Measurements from ENCODE around the gene MYO1A.

DNA sequence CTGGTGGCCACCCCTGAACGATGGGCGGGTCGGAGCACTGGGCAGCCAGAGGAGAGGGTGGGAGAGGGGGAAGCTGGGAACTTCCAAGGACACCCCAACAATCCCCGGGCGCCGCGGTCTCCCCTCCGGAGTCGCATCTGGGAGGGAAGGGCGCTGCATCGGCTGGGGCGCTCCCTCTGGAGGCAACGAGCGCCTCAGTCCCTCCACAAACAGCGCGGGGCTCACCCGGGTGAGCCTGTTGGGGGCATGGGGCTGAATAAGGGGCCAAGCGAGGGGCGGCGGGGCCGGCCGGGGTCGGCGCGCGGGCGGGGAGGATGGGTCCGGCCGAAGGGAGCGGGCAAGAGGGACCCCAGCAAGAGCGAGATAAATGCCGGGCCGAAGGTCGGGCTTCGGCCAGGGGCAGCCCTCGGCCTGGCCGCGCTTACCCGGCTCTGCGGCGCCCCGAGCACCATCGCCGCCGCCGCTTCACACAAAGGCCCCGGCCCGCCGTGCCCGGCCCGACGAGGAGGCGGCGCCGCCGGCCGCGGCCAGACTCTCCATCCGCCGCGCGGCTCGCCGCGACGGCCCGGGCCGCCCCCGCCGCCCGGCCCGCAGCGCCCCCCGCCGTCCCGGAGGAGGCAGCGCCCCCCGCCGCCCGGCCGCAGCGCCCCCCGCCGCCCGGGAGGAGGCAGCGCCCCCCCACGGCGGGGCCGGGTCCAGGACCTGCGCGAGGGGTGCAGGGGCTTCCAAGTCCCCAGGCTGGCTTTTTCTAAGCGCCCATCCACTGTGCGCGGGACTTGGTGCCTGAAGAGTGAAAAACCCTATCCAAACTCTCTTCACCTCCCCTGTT, 43.7 kb downstream of the MYO1A start, which contains the start of gene ZBTB39:
- TF ChIP-seq, protein P1, sequence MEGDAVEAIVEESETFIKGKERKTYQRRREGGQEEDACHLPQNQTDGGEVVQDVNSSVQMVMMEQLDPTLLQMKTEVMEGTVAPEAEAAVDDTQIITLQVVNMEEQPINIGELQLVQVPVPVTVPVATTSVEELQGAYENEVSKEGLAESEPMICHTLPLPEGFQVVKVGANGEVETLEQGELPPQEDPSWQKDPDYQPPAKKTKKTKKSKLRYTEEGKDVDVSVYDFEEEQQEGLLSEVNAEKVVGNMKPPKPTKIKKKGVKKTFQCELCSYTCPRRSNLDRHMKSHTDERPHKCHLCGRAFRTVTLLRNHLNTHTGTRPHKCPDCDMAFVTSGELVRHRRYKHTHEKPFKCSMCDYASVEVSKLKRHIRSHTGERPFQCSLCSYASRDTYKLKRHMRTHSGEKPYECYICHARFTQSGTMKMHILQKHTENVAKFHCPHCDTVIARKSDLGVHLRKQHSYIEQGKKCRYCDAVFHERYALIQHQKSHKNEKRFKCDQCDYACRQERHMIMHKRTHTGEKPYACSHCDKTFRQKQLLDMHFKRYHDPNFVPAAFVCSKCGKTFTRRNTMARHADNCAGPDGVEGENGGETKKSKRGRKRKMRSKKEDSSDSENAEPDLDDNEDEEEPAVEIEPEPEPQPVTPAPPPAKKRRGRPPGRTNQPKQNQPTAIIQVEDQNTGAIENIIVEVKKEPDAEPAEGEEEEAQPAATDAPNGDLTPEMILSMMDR (IDR thresholded peaks at IDR 0.05; ENCODE audit: poor library complexity, severe bottlenecking): peak; percentile 69
- TF ChIP-seq SMC3 (conservative IDR thresholded peaks at IDR 0.05; ENCODE audit: poor library complexity) (no peak), EZH2 (IDR thresholded peaks at IDR 0.05; ENCODE audit: borderline replicate concordance, insufficient read depth, low read length, poor library complexity, severe bottlenecking) (no peak)
